ENCODE measurements around the gene ADARB2.

DNA sequence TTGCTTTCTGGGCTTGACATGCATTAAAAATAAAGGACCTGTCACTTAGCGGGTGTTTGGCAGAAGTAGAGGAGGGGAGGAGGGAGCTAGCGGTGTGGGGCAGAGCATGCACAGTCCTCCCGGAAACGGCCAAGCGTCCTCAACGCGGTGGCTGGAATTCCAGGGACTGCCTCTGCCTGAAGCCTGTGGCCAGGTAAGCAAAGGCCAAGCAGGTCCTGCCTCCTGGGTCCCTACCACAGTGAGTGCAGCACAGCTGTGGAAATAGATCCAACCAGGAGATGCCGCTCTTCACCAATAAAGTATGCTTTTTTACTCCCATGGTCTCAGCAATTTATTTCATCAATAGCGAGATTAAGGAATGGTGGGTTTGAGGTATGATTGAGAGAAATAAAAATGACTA lies 357.7 kb downstream of the ADARB2 start:
- TF ChIP-seq, protein P1, sequence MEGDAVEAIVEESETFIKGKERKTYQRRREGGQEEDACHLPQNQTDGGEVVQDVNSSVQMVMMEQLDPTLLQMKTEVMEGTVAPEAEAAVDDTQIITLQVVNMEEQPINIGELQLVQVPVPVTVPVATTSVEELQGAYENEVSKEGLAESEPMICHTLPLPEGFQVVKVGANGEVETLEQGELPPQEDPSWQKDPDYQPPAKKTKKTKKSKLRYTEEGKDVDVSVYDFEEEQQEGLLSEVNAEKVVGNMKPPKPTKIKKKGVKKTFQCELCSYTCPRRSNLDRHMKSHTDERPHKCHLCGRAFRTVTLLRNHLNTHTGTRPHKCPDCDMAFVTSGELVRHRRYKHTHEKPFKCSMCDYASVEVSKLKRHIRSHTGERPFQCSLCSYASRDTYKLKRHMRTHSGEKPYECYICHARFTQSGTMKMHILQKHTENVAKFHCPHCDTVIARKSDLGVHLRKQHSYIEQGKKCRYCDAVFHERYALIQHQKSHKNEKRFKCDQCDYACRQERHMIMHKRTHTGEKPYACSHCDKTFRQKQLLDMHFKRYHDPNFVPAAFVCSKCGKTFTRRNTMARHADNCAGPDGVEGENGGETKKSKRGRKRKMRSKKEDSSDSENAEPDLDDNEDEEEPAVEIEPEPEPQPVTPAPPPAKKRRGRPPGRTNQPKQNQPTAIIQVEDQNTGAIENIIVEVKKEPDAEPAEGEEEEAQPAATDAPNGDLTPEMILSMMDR (conservative IDR thresholded peaks at IDR 0.05 in 1 of 2, IDR thresholded peaks at IDR 0.05 in 1 of 2; ENCODE audit: low read depth in 1 of 2, low read length in 2 of 2) = no peak
- TF ChIP-seq EZH2 (IDR thresholded peaks at IDR 0.05; ENCODE audit: low read length, missing control alignments) = no peak
